Ishikawa (cell line): ENCODE measurements around the gene GABRB1.

Source experiments
- CEBPB ChIP-seq: IDR thresholded peaks from 2 replicates; pipeline ENCODE4 v1.6.1; 2012
- EGR1 ChIP-seq: IDR thresholded peaks from 2 replicates; pipeline ENCODE4 v1.6.1; 2012
- EP300 ChIP-seq: IDR thresholded peaks from 2 replicates; pipeline ENCODE4 v1.6.1; 2012; ENCODE audit warnings: borderline replicate concordance
- FOXM1 ChIP-seq: IDR thresholded peaks from 2 replicates; pipeline ENCODE4 v1.6.1; 2012; ENCODE audit warnings: low read depth, borderline replicate concordance
- RAD21 ChIP-seq: IDR thresholded peaks from 2 replicates; pipeline ENCODE4 v1.6.1; 2012; ENCODE audit warnings: low read depth
- TAF1 ChIP-seq: IDR thresholded peaks from 2 replicates; pipeline ENCODE4 v1.6.1; 2012; ENCODE audit warnings: low read depth, mild to moderate bottlenecking
- TCF12 ChIP-seq: IDR thresholded peaks from 2 replicates; pipeline ENCODE4 v1.6.1; 2012; ENCODE audit warnings: low read depth
- YY1 ChIP-seq: IDR thresholded peaks from 2 replicates; pipeline ENCODE4 v1.6.1; 2012; ENCODE audit warnings: low read depth
- TF ChIP-seq, protein P1 (sequence below): IDR thresholded peaks from 2 replicates; pipeline ENCODE4 v1.6.1; 2012
- TF ChIP-seq, protein P2 (sequence below): IDR thresholded peaks from 2 replicates; pipeline ENCODE4 v1.6.1; 2012; ENCODE audit warnings: low read depth, mild to moderate bottlenecking

DNA sequence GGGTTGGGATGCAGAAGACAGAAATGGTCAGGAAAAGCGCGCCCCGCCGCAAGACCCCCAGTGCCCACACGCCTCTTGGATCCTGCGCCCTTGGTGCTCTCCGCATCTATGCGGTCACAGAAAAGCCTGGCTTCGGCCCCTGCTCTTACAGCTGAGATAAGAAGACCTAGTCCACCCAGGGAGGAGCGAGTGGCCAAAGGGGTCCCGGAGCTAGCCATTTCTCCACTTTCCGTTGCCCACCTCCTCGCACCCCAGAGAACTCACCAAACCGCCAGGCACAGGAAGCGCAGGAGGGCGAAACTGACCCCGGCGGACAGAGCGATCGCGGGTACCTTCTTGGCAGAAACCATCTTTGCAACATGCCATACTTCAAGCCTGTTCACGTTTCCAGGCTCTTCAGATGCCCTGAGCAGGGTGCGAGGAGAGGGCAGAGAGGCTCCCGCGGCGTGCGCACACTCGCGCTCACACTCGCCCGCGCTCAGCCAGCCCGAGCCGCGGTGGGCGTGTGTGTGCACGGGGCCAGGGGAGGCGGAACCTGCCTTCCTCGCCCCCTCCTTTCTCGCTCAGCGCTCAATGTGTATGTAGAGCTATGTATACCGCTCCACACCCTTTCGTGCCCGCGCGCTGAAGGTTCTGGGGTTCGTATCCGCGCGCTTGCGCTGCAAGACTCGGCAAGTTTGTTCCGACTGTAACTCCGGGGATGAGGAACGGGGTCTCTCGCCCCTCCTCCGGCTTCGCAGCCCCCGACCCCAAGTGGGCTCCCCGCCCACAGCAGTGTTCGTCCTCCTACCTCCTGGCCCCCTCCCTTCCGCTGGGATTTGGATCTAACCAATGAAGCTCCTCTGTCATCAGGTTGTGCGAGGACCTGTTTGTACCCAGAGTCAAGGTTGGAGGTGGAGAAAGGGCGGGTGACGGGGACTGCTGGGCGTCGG, 38.0 kb upstream of the GABRB1 start, which contains the start of gene GABRA4:
- TF ChIP-seq EP300 (no peak), EGR1 (no peak), CEBPB (no peak), YY1 (no peak), FOXM1 (no peak), RAD21 (no peak), TAF1 (no peak), TCF12 (no peak)
- TF ChIP-seq, protein P1, sequence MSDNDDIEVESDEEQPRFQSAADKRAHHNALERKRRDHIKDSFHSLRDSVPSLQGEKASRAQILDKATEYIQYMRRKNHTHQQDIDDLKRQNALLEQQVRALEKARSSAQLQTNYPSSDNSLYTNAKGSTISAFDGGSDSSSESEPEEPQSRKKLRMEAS = no peak
- TF ChIP-seq, protein P2, sequence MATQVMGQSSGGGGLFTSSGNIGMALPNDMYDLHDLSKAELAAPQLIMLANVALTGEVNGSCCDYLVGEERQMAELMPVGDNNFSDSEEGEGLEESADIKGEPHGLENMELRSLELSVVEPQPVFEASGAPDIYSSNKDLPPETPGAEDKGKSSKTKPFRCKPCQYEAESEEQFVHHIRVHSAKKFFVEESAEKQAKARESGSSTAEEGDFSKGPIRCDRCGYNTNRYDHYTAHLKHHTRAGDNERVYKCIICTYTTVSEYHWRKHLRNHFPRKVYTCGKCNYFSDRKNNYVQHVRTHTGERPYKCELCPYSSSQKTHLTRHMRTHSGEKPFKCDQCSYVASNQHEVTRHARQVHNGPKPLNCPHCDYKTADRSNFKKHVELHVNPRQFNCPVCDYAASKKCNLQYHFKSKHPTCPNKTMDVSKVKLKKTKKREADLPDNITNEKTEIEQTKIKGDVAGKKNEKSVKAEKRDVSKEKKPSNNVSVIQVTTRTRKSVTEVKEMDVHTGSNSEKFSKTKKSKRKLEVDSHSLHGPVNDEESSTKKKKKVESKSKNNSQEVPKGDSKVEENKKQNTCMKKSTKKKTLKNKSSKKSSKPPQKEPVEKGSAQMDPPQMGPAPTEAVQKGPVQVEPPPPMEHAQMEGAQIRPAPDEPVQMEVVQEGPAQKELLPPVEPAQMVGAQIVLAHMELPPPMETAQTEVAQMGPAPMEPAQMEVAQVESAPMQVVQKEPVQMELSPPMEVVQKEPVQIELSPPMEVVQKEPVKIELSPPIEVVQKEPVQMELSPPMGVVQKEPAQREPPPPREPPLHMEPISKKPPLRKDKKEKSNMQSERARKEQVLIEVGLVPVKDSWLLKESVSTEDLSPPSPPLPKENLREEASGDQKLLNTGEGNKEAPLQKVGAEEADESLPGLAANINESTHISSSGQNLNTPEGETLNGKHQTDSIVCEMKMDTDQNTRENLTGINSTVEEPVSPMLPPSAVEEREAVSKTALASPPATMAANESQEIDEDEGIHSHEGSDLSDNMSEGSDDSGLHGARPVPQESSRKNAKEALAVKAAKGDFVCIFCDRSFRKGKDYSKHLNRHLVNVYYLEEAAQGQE = no peak
